D721Med (cell line): ENCODE results near the gene TRIM67.

Experiments
- DNase-seq: peaks from one replicate; pipeline ENCODE4 v3.0.0; 2011; ENCODE audit warnings: low spot score; ENCODE audit not compliant: insufficient read length
- FAIRE-seq: peaks from 2 replicates; lab custom pipeline; 2011; peaks lifted over from hg19 to GRCh38; lab: Jason Lieb, UNC
- TF ChIP-seq, protein P1 (sequence below): IDR thresholded peaks from 2 replicates; pipeline ENCODE4 v1.5.1; 2012; ENCODE audit warnings: mild to moderate bottlenecking, control low read depth; ENCODE audit not compliant: insufficient read depth; ENCODE audit errors: missing control alignments

TRIM67 gene

DNA sequence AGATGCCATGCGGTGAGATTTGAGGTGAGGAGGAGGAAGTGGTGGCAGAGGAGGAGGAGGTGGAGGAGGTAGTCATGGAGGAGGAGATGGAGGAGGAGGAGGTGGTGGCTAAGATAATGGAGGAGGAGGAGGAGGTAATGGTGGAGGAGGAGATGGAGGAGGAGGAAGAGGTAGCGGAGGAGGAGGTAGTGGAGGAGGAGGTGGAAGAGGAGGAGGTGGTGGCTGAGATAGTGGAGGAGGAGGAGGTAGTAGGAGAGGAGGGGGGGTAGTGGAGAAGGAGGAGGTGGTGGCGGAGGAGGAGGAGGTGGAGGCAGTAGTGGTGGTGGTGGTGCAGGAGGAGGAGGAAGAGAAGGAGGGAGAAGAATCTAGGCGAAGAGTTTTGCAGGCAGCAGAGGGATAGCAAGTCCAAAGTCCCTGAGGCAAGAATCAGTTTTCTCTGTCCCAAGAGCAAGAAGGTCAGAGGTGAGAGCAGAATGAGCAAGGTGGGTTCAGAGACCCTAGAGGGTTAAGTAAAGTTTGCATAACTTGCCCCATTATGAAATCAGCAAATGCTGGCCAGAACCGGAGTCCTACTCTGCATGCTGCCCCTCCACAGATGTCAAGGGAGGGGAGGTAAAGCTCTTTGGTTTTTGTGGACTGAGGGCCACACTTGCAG, 40.2 kb downstream of the TRIM67 start:
- TF ChIP-seq, protein P1, sequence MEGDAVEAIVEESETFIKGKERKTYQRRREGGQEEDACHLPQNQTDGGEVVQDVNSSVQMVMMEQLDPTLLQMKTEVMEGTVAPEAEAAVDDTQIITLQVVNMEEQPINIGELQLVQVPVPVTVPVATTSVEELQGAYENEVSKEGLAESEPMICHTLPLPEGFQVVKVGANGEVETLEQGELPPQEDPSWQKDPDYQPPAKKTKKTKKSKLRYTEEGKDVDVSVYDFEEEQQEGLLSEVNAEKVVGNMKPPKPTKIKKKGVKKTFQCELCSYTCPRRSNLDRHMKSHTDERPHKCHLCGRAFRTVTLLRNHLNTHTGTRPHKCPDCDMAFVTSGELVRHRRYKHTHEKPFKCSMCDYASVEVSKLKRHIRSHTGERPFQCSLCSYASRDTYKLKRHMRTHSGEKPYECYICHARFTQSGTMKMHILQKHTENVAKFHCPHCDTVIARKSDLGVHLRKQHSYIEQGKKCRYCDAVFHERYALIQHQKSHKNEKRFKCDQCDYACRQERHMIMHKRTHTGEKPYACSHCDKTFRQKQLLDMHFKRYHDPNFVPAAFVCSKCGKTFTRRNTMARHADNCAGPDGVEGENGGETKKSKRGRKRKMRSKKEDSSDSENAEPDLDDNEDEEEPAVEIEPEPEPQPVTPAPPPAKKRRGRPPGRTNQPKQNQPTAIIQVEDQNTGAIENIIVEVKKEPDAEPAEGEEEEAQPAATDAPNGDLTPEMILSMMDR: no peak
- no peak for DNase-seq
- no peak for FAIRE-seq

DNA sequence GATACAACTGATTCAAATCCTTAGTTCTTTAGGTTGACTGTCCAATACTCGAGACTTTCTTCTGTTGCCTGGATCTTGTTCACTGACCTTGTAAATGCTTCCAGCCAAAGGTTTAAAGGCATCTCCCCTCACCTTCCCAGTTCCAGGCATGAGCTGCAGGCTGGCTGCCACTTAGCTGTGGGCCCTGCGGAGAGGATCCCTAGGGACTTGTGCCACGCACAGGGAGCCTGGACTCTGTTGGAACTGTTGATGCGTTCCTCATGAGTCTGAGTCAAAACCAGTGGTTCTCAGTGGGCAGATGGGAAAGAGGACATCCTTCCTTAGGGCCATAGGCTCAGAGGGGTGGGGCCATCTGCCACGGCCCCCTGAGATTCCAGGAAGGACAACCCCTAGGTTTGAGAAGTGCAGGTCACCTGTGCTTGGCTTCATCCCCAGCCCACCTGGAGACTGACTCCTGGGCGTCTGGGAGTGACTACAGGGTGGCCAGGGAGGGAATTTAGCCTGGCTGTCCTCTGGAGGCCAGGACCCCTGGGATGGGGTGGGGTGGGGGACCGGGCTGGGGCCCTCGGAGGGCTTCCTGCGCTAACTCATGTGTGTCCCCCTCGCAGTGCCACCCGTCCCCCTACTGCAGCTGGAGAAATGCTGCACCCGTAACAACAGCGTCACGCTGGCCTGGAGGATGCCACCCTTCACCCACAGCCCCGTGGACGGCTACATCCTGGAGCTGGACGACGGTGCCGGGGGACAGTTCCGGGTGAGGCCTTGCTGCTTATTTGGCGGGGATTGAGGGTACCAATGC, 41.6 kb downstream of the TRIM67 start:
- FAIRE-seq (no peak), DNase-seq (no peak)
- TF ChIP-seq, protein P1: no peak

DNA sequence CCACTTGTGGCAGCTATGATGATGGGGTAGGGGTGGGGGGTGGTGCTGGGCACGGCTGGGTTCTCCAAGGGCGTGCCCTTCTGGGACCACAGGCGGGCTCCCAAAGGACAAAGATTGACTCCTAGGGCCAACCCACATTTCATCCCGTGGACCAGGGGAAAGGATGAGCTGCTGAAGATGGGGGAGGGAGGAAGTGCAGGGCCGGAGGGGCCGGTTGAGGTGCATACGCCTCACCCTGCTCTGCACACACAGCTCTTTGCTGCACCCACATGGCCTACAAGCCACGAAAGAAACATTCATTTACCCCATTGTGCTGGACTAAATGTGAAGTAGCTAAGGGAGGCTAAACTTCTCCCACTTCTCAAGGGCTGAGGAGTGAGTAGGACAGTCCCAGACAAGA, 45.0 kb downstream of the TRIM67 start:
- DNase-seq (no peak), FAIRE-seq (no peak)
- TF ChIP-seq, protein P1: peak; percentile 3

DNA sequence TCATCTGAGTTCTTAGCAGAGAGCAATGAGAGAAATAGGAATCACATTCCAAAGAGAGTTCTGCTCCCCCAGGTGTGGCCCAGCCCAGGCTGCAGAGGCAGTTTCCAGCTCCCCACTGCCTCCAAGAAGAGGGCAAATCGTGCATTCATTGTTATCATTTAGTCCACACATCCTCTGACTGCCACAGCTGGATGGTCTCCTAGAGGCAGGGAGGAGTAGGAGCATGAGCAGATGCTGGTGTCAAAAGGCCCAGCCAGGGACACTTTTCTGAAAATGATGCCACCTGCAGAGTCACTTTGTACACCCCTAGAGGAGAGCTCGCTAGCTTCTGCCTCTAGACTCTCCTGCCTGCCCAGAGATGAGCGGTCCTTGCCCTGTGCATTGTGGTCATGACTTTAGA, 45.6 kb downstream of the TRIM67 start:
- FAIRE-seq (no peak), DNase-seq (no peak)
- TF ChIP-seq, protein P1: no peak

DNA sequence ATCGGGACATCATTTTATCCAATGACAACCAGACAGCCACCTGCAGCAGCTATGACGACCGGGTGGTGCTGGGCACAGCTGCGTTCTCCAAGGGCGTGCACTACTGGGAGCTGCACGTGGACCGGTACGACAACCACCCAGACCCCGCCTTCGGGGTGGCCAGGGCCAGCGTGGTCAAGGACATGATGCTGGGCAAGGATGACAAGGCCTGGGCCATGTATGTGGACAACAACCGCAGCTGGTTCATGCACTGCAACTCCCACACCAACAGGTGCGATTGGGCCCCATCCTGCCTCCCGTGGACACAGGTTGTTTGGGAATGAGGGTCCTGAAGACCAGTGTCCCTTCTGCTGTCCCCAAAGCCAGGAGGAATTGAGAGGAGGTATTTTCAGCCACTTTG, 47.1 kb downstream of the TRIM67 start:
- TF ChIP-seq, protein P1: no peak
- DNase-seq (no peak), FAIRE-seq (no peak)

DNA sequence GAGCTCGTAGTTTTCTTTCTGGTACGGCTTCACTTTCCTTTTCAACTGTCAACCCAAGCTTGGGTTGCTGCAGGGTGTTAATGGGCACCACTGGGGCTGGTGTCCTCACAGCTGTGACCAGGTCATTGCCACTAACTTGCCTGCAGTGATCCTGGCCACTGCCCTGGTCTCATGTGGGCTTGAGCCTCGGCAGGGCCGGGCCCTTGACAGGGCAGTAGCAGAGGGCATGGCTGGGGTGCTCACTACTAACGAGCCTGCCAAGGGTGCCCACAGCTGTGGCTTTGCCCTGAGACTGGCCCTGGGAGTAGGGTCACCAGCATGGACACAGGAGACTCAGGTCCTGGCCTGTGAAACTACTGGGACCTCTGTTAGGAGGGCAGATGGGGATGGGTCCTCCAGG, 47.7 kb downstream of the TRIM67 start:
- FAIRE-seq: no peak
- TF ChIP-seq, protein P1: no peak
- DNase-seq: no peak

DNA sequence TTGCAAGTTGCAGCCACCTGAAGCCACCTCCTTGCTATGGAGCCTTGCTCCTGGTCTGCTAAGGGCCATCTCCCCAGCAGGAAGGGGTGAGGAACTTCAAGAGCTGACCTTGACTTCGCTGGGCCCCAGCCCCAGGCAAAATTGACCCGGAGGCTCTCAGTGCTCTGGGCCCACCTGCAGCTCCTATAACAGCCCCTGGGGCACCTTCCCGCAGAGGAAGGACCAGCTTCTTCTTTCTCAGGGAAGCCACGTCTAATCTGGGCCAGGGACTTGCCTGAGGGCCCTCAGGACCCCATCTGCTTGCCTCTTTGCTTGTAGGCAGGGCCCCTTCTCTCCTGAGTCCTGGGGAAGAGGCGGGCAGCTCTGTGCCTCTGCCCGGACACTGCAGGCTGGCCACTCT, 48.3 kb downstream of the TRIM67 start:
- no peak for FAIRE-seq
- TF ChIP-seq, protein P1: no peak
- DNase-seq: no peak
